Right atrium auricular region (tissue), 2 donors: ENCODE measurements around the gene WT1. TPM values are rescaled to one million over a fixed set of nuclear protein-coding genes. Genes with fewer than 3 reads are reported as not detected.

Experiments used
- DNase-seq: peaks from one replicate; pipeline ENCODE4 v3.0.0-alpha.2; 2019; ENCODE audit warnings: low spot score
- H3K27ac ChIP-seq, 2 donors: fragments of 200-600 bp; sonication (generic); 1 replicate in 1 of 2; 2 replicates in 1 of 2; pipeline ENCODE4 v1.5.1; 2016 to 2019
- H3K27me3 ChIP-seq, 2 donors: fragments of 200-600 bp; sonication (generic); one replicate each; pipeline versions ENCODE4 v1.5.1 to v1.6.0; 2017 to 2019
- H3K36me3 ChIP-seq: fragments of 200-600 bp; sonication (generic); one replicate; pipeline ENCODE4 v1.5.1; 2016
- H3K4me1 ChIP-seq, 2 donors: fragments of 200-600 bp; sonication (generic); one replicate each; pipeline versions ENCODE4 v1.5.1 to v1.6.0; 2017 to 2019
- H3K4me3 ChIP-seq, 2 donors: fragments of 200-600 bp; sonication (generic); 1 replicate in 1 of 2; 2 replicates in 1 of 2; pipeline ENCODE4 v1.5.1; 2017 to 2019; ENCODE audit warnings: mild to moderate bottlenecking in 1 of 2, moderate library complexity in 1 of 2
- H3K9me3 ChIP-seq, 2 donors: fragments of 200-600 bp; sonication (generic); one replicate each; pipeline ENCODE4 v1.5.1; 2019
- total RNA-seq, 2 donors: library from RNA; depleted of rRNA; stranded (reverse); fragments of >200 nt; gene quantifications; one replicate each; pipeline ENCODE4 v1.1.0, GENCODE V29; 2016
- TF ChIP-seq, protein P1 (sequence below), 2 donors: fragments of 200-600 bp; sonication (generic); IDR thresholded peaks; one replicate each; pipeline ENCODE4 v1.5.1; 2019; ENCODE audit warnings: antibody characterized with exemption in 2 of 2

Gene WT1
- total RNA-seq, 2 donors from 2014 or later = 8.1 to 10.6 TPM

DNA sequence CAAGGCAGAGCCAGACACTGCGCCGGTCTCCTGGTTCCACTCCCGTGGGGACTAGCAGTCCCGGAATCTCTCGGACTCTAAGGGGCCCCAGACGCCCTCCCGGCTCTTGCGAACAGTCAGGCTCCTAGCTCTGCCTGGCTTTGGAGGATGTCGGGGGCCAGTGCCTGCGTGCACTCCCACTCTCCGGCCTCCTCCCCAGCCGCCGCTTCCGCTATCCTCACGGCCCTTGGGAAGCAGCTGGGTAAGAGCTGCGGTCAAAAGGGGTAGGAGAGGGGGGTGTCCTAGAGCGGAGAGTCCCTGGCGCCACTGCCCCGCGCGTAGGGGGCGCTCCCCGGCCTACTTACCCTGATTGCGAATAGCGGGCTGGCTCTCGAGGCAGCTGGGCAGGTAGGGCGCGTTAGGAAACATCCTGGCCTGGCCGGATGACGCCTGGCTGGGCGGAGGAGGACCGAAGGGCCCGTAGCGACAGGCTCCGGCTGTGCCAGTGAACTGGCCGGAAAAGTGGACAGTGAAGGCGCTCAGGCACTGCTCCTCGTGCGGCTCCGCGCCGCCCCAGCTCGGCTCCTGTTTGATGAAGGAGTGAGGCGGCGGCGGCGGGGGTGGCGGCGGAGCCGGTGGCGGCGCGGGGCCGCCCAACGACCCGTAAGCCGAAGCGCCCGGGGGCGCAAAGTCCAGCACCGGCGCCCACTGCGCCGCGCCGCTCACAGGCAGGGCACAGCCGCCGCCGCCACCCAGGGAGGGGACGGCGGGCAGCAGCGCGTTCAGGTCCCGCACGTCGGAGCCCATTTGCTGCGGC lies 785 bp downstream of the WT1 start:
- TF ChIP-seq, protein P1, sequence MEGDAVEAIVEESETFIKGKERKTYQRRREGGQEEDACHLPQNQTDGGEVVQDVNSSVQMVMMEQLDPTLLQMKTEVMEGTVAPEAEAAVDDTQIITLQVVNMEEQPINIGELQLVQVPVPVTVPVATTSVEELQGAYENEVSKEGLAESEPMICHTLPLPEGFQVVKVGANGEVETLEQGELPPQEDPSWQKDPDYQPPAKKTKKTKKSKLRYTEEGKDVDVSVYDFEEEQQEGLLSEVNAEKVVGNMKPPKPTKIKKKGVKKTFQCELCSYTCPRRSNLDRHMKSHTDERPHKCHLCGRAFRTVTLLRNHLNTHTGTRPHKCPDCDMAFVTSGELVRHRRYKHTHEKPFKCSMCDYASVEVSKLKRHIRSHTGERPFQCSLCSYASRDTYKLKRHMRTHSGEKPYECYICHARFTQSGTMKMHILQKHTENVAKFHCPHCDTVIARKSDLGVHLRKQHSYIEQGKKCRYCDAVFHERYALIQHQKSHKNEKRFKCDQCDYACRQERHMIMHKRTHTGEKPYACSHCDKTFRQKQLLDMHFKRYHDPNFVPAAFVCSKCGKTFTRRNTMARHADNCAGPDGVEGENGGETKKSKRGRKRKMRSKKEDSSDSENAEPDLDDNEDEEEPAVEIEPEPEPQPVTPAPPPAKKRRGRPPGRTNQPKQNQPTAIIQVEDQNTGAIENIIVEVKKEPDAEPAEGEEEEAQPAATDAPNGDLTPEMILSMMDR (IDR thresholded peaks at IDR 0.05) = peak in 1 of 2 donors; percentile 39
- Histone ChIP-seq H3K27ac (peak overlapping the region; percentile 72 to 83), H3K4me1 (peaks cover 0 to 37% of the 10 kb centered on the region in 2 donors), H3K4me3 (peak overlapping the region; percentile 35 to 61), H3K27me3 (peaks cover 29 to 38% of the 10 kb centered on the region in 2 donors), H3K9me3 (no peaks in the 10 kb centered on the region), H3K36me3 (no peaks in the 10 kb centered on the region)
- no peak for DNase-seq

DNA sequence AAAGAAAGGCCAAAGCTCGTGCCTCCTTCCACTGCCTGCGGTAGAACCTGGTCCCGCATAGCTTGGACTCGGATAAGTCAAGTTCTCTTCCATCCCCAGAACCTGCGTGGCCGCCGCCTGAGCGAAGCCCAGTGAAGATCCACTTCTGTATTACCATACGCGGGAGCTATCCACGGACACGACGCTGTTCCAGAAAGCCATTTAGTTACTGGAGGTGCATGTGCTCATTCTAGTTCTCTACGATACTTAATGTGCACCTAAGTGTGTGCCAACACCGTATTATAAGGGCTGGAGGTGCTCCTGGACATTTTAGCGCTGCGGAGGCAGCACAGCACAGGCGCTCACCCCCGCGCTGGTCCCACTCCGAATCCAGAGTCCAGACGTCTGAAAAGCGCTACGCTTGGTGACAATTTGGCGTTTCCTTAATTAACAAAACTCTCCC lies 1.4 kb downstream of the WT1 start:
- H3K36me3 ChIP-seq = no peaks in the 10 kb centered on the region
- TF ChIP-seq, protein P1 (IDR thresholded peaks at IDR 0.05) = no peak
- DNase-seq = no peak
- H3K27me3 ChIP-seq = peaks cover 29 to 33% of the 10 kb centered on the region in 2 donors
- H3K9me3 ChIP-seq = no peaks in the 10 kb centered on the region
- peak overlapping the region; percentile 35 to 61 for H3K4me3 ChIP-seq
- H3K27ac ChIP-seq = peak overlapping the region; percentile 72 to 83
- peaks cover 0 to 35% of the 10 kb centered on the region in 2 donors for H3K4me1 ChIP-seq

DNA sequence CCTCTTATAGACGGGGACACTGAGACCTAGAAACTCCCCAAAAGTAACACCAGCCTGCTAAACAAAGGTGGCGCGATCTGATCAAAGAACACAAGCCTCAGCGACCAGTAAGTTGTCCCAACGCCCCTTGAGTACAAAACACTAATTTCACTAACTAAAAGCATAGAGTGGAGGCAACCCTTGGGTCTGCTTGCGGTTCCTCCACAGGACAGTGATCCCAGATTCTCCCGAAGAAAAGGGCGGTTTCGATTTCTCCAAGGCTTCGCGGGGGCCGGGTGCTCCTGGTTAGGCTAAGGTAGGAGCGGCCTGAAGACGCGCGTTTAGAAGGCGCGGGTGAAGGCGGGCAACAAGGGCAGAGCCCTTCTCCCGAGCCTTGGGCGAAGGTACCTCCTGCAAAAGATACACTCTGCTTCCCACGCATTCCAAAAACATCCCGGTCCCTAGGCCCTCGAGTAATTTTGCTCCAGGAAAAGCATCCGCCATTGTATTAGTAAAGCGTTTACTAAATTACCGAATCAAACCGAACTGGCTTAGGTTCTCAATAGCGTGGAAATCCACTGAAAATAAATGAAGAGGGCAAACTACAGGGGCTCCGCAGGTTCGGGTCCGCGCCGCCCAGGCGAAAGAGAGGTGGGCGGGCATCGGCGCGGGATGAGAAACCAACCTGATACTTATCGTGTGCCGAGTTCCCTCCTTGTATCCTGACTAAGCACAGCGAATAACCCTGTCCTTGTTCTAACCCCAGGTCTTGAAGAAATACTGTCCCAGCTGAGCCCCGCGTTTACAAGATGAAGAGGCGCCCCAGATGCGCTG lies 2.0 kb downstream of the WT1 start:
- peaks cover 26 to 31% of the 10 kb centered on the region in 2 donors for H3K27me3 ChIP-seq
- peak overlapping the region; percentile 72 to 83 for H3K27ac ChIP-seq
- DNase-seq = no peak
- H3K36me3 ChIP-seq = no peaks in the 10 kb centered on the region
- TF ChIP-seq, protein P1 (IDR thresholded peaks at IDR 0.05) = no peak
- peak overlapping the region; percentile 35 to 61 for H3K4me3 ChIP-seq
- peaks cover 0 to 28% of the 10 kb centered on the region in 2 donors for H3K4me1 ChIP-seq
- no peaks in the 10 kb centered on the region for H3K9me3 ChIP-seq

DNA sequence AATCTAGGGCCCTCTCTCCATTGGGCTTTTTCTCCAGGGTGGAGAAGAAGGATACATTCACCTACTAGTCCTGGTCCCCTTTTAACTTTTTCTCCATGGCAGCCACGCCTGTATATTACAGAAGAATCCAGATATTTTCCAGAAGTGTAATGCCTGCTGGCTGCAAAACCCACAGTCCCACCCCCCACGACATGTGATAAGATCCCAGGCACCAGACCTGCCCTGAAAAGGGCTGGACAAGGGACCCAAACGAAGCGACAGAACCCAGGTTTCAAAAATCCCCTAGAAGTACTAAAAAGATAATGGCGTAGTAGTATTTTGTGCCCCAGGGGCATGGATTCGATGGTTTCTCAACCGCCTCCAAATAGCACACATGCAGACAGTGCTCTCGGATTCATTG lies 2.8 kb downstream of the WT1 start:
- H3K4me3 ChIP-seq = peak overlapping the region in 1 of 2 donors; percentile 61

DNA sequence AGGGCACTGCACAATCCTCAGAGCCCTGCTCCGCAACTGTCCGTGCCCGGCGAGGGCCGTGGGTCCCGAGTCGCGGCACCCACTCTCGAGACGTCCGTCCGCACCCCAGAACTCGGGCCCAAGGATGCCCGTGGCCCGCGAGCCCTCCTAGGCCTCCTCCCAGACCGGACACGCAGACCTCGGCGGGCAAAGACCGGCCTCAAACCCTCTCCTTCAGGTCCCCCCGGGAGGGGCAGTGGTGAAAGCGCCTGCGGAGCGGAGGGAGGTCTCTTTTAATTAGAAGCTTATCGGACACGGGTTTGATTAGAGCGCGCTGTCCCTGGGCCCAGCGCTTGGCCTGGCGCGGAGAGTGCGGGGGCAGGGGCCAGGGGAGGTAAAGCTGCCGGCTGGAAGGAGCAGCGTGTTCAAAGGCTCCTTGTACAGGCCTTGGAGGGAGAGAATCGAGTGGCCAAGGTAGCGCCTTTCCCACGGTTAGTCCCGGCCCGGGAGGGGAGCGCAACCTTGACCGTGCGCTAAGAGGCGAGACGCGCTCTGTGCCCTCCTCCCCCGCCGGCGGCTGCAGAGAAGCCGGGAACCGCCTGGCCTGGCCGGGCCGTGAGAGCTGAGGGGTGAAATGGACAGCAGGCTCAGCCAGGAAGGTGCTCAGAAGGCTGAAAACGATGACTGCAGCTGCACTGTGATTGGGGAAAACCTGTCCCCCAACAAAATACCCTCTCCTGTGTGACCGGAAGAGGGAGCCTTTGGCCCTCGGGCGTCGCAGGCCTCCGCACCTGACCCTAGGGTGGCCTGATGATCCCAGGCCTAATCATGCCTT lies 4.6 kb downstream of the WT1 start:
- peaks cover 15 to 20% of the 10 kb centered on the region in 2 donors for H3K27me3 ChIP-seq
- peaks cover 0 to 30% of the 10 kb centered on the region in 2 donors for H3K4me1 ChIP-seq
- DNase-seq = no peak
- no peaks in the 10 kb centered on the region for H3K9me3 ChIP-seq
- H3K36me3 ChIP-seq = no peaks in the 10 kb centered on the region
- H3K27ac ChIP-seq = peak overlapping the region in 1 of 2 donors; percentile 24
- H3K4me3 ChIP-seq = peak overlapping the region in 1 of 2 donors; percentile 23
- TF ChIP-seq, protein P1 (IDR thresholded peaks at IDR 0.05) = no peak

More for the DNA sequence above, 2.8 kb downstream of the WT1 start:
- TF ChIP-seq, protein P1 (IDR thresholded peaks at IDR 0.05) = no peak
- Histone ChIP-seq H3K27me3 (peaks cover 25 to 26% of the 10 kb centered on the region in 2 donors), H3K9me3 (no peaks in the 10 kb centered on the region), H3K27ac (peak overlapping the region; percentile 16 to 83), H3K36me3 (no peaks in the 10 kb centered on the region), H3K4me1 (peaks cover 0 to 25% of the 10 kb centered on the region in 2 donors)
- no peak for DNase-seq
